Peyer's patch (tissue), 4 donors: Measurements from ENCODE around the gene NKX6-1.

Experiments
- POLR2A ChIP-seq, 2 donors: fragments of 450-650 bp; IDR thresholded peaks; one replicate each; pipeline ENCODE4 v1.5.1; 2017; ENCODE audit warnings: antibody characterized with exemption in 2 of 2, mild to moderate bottlenecking in 2 of 2, moderate library complexity in 2 of 2
- TF ChIP-seq, protein P1 (sequence below), 6 experiments: fragments of 450-650 bp in 4 of 6; fragments of 200-600 bp in 2 of 6; sonication (generic) in 1 of 6; IDR thresholded peaks; one replicate each; pipeline ENCODE4 v1.5.1; 2017 to 2019; ENCODE audit warnings: antibody characterized with exemption in 6 of 6, mild to moderate bottlenecking in 3 of 6, moderate library complexity in 1 of 6

DNA sequence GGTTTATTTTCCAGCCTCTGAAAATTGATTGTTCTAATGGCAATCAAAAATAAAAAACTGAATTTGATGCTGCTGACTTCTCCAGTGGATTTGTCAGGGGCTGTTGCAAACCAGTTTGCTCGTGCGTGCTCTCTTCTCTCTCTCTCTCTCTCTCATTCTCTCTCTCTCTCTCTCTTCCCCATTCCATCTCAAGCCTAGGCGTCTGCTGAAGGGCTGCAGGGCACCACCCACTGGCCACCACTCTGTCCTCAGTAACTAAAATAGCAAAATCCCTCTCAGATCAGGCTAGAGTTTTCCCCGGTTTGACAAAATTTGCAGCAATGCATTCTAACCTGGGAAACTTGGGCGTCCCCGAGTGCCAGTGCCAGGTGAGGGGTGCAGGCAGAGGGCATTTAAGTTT lies 19.4 kb downstream of the NKX6-1 start:
- TF ChIP-seq, protein P1, sequence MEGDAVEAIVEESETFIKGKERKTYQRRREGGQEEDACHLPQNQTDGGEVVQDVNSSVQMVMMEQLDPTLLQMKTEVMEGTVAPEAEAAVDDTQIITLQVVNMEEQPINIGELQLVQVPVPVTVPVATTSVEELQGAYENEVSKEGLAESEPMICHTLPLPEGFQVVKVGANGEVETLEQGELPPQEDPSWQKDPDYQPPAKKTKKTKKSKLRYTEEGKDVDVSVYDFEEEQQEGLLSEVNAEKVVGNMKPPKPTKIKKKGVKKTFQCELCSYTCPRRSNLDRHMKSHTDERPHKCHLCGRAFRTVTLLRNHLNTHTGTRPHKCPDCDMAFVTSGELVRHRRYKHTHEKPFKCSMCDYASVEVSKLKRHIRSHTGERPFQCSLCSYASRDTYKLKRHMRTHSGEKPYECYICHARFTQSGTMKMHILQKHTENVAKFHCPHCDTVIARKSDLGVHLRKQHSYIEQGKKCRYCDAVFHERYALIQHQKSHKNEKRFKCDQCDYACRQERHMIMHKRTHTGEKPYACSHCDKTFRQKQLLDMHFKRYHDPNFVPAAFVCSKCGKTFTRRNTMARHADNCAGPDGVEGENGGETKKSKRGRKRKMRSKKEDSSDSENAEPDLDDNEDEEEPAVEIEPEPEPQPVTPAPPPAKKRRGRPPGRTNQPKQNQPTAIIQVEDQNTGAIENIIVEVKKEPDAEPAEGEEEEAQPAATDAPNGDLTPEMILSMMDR (IDR thresholded peaks at IDR 0.05) = no peak
- no peak for TF ChIP-seq POLR2A (IDR thresholded peaks at IDR 0.05)
